Medulla oblongata (tissue), 1 donor: ENCODE results near the gene INHBA.
A peak's percentile ranks its signal among the peaks of the same experiment; 100 is the strongest.

Experiments used
- DNase-seq: peaks from one replicate; pipeline ENCODE4 v3.0.0-alpha.2; 2015; ENCODE audit errors: extremely low spot score

INHBA gene

GRCh38 chr7:41702635-41703371 is at the start of gene INHBA:
INHBA (minus strand) TSS chr7:41703090; CDS start chr7:41700374, 2,716 bp downstream.
- no peak for DNase-seq

GRCh38 chr7:41752615-41753014 is 49.7 kb upstream of the INHBA start:
- DNase-seq: no peak

- no peak for DNase-seq
These were observed 48.0 kb upstream of the INHBA start for GRCh38 chr7:41750661-41751540.

GRCh38 chr7:41747961-41748360 is 45.1 kb upstream of the INHBA start:
- DNase-seq: no peak

- no peak for DNase-seq
These were observed 42.6 kb upstream of the INHBA start for GRCh38 chr7:41745451-41745850.

GRCh38 chr7:41744161-41744560 is 41.3 kb upstream of the INHBA start:
- no peak for DNase-seq

GRCh38 chr7:41742401-41743020 is 39.6 kb upstream of the INHBA start:
- DNase-seq: no peak

- no peak for DNase-seq
These were observed 35.9 kb upstream of the INHBA start for GRCh38 chr7:41738806-41739205.

GRCh38 chr7:41738336-41738735 is 35.4 kb upstream of the INHBA start:
- DNase-seq: no peak

GRCh38 chr7:41735206-41735605 is 32.3 kb upstream of the INHBA start:
- DNase-seq: no peak

GRCh38 chr7:41732843-41733306 is 30.0 kb upstream of the INHBA start:
- no peak for DNase-seq

- no peak for DNase-seq
These were observed 29.5 kb upstream of the INHBA start for GRCh38 chr7:41732436-41732785.

GRCh38 chr7:41731493-41732435 is 28.9 kb upstream of the INHBA start:
- DNase-seq: peak; percentile 84

- no peak for DNase-seq
These were observed 27.8 kb upstream of the INHBA start for GRCh38 chr7:41730668-41731067.

- no peak for DNase-seq
These were observed 27.3 kb upstream of the INHBA start for GRCh38 chr7:41730161-41730560.

- no peak for DNase-seq
These were observed 26.2 kb upstream of the INHBA start for GRCh38 chr7:41729059-41729458.

GRCh38 chr7:41725013-41725412 is 22.1 kb upstream of the INHBA start:
- DNase-seq: no peak

GRCh38 chr7:41720886-41721285 is 18.0 kb upstream of the INHBA start:
- DNase-seq: no peak

GRCh38 chr7:41720046-41720445 is 17.2 kb upstream of the INHBA start:
- no peak for DNase-seq

- DNase-seq: no peak
These were observed 13.8 kb upstream of the INHBA start for GRCh38 chr7:41716691-41717090.

- DNase-seq: no peak
These were observed 12.1 kb upstream of the INHBA start for GRCh38 chr7:41715000-41715399.
